Activated CD4-positive, alpha-beta T cell treated with anti-CD3 and anti-CD28 coated beads for 48 hours (primary cell): ENCODE results near the gene GRIA1.

Source experiments
- DNase-seq: peaks from one replicate; pipeline ENCODE4 v3.0.0-alpha.2; 2020

Gene GRIA1

DNA sequence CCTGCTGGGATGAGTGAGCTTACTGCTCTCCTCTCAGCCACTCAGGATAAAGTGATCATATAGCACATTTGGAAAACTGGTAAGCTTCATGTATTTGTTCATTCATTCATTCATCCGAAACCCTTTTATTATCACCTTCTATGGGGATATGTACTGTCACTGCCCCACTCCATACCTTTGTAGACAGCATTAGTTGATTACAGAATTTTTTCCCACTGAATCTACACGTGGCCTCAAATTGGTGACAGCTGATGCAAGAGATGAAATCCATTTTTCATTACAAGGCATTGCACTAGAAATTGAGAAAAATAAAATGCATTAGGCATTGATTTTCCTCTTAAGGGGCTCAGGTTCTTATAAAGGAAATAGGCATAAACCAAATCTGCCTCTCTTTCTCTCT lies 9.7 kb downstream of the GRIA1 start:
- DNase-seq = no peak

GRCh38 chr5:153504726-153505125 lies 14.3 kb downstream of the GRIA1 start:
- DNase-seq = no peak

DNA sequence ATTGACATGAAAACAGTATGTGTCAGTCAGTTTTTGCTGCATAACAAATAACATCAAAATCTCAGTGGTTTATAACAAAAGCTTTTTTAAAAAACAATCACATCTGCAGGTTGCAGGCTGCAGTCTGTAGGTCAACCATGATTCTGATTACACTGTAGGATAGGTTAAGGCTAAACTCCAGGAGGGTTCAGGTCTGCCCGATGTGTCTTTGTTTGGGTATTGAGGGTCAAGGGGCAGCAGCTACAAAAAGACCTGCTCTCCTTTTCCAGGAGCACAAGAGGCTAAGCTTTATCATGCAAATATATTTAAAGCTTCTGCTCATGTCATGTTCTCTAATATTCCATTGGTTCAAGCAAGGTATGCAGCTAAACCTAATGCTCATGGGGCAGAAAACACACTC lies 18.2 kb downstream of the GRIA1 start:
- no peak for DNase-seq

DNA sequence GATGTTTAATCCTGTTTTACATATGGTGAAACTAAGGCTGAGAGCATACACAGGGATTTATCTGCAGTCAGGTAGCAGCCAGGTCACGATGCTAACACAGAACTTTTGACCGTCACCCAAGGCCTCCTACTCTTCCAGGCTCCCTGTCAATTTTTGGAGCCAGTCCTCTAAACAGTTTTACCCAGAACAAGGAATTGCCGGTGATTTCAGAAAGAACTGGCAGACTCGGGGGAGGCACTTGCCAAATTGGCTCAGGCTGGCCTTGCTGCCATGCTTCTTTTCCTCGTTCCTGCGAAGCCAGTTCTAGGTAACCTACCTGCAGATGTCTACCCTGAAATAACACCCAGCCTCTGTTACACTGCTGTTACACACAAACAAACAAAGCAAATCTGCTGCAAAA lies 21.2 kb downstream of the GRIA1 start:
- no peak for DNase-seq

DNA sequence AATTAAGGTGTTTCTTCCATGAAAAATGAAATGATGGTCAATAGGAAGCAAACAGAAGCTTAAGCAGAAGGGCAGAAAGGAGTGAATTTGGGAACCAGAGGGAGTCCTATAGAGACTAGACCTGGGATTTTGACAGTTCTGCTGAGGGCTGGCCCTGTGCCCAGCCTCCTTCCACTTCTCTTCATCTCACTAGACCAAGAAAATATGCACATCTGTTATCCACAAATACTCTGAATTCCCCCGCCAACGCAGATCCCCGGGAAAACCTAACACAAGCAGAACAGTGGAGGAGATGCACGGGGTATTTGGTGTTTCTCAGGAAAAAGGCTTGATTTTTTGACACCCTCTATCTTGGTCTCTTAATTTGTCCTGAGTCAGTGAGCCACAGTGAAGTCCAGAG lies 22.7 kb downstream of the GRIA1 start:
- no peak for DNase-seq

DNA sequence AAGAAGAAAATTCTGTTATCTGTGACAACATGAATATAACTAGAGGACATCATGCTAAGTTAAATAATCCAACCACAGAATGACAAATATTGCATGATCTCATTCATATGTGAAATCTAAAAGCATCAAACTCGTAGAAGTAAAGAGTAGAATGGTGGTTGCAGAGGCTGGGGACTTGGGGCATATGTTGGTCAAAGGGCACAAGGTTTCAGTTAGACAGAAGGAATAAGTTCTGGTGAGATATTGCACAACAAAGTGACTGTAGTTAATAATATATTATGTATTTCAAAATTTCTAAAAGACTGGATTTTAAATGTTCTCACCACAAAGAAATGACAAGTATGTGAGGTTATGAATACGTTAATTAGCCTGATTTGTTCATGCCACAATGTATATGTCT lies 24.8 kb downstream of the GRIA1 start:
- DNase-seq = no peak

GRCh38 chr5:153516504-153517240 lies 26.2 kb downstream of the GRIA1 start:
- DNase-seq = no peak

DNA sequence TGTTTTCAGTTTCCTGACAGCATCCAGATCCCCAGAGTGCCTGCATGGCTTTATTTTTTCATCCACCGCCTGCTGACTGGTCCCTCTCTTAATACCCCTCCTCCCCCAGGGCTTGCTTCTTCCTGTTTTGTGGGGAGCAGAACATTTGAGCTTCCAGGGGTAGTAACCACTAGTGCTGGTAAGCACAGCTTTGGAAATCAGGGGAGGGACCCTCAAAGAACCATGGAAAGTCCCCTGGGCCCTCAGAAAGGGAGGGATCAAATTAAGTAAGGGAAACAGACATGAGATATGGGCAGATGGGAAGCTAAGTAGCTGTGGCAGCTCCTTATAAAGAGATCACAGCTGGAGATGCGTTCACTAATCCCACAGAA lies 26.8 kb downstream of the GRIA1 start:
- DNase-seq = no peak

DNA sequence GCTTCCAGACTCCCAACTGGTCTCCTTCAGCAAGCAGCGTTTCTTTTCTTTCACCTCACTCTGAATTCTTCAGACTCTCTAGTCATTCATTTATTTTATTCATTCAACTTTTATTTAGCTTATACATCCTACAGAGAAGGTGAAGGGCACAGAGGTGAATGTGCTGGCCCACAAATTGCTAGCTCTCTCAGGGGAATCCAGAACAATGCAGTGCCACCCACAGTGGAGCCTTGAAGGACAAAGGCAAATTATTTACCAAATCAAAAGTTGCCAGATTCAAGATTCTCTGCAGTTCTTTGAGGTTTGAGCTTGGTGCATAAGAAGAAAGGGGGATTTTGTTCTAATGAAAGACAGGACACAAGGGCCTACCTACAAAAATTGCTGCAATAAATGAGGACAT lies 29.7 kb downstream of the GRIA1 start:
- DNase-seq = no peak

DNA sequence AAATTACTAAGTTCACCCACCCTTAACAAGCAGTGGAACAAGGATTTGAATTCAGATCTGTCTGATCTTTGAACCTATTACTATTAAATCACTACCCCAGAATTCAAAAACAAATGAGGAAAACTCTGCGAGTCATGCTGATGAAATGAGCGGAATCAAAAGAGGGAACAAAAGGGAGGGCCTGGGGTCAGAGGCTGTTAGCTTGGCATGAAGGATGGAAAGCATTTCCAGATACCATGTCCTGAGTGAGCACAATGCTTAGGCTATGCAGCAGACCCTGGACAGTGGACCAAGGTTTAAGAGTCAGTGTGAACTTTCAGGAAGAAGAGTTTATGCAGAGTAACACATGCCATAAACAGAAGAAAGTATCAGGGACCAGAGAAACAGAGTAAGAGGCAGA lies 30.5 kb downstream of the GRIA1 start:
- no peak for DNase-seq

DNA sequence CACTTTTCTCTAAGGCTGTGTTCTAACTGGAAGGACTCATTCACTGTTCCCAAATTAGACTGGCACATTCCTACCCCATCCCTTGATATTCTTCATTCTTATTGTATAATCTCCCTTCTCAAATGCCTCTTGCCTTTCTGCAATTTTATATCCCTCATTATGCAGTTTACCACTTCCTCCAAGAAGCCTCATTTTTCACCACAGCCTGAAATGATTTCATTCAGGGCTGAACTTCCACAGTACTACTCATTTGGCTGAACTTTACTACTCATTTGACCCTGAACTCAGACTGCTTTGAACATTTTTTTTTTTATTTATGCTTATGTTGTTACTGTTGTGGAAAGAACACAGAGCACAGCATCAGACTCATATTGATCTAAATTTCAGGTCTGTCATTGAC lies 32.7 kb downstream of the GRIA1 start:
- DNase-seq = no peak

DNA sequence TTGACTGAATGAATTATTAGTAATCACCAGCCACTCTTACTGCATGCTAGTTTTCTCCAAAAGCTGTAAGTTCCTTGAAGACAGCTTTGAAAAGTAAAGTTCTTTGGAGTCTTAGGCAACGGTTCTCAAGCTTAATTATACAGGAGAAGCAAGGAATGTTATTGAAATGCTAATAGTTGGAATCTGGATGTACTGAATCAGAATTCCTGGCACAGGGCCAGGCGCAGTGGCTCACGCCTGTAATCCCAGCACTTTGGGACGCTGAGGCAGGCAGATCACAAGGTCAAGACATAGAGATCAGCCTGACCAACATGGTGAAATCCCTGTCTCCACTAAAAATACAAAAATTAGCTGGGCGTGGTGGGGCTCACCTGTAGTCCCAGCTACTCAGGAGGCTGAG lies 33.4 kb downstream of the GRIA1 start:
- no peak for DNase-seq

DNA sequence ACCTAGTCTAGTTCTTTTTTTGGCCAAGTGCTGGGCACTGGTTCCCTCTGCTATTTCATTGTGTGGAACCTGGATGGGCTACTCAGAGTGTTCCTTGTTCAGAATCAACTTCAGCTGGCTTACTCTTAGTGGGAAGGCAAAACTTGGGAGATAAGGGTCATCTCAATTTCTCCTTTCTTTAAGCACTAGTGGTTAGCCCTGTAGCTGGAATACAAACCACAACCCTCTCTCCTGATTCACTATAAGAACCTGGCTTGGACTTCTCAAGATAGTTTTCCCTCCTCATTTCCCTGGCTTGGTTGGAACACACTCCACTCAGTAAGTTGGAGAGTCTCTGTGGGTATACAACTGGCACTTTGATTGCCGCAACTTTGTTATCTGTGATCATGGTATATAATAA lies 35.1 kb downstream of the GRIA1 start:
- no peak for DNase-seq

DNA sequence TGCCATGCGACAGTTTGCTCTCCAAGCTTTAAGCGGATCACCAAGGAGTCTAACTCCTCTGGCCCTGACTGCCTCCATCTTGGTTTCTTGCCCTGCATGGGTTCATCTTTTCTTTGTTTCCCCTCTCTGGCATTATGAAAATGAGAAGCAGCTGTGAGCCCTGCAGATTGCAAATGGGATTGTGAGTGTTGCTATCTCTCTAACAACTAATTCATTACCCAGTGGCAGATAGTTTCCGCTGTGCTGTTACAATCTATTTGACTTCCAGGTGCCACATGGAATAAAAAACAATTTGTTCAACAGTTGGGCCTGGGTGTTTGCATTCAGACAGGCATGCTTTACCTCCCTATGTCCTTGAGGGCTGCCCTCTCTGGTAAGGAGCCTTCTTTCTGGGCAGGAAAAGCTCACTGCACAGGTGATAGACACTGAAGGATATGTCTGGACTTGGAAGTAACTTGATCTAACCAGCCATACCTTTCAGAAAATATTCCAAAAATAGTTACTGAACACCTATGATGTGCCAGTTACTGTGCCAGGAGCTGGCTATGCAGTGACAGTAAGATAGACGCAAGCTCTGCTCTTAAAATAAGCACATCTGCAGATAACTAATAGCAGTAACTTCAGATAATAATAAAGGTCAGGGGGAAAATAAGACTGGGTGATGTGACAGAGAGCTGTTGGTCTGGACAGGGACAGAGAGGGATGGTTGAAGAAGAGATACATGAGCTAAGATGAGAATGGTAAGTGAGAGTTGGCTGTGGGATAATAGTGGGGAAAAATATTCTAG lies 40.1 kb downstream of the GRIA1 start:
- no peak for DNase-seq

DNA sequence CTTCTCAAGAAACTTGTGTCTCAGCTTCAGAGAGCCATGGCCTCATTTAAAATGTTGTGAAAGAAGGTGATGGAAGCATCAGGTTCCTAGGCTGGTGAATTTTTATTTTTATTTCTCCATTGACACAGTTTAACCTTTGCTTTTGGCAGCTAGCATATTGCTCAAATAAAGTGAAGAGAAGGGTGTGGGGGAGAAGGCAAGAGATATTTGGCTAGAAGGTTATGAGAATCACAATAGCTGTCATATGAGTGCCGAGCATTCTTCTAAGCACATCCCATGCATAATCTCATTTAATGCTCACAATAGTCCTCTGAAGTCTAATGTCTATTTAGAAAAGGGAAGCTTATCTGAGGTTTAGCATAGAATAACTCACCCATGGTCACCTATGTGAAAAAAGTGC lies 43.1 kb downstream of the GRIA1 start:
- no peak for DNase-seq

GRCh38 chr5:153534102-153534501 lies 43.6 kb downstream of the GRIA1 start:
- DNase-seq = no peak

DNA sequence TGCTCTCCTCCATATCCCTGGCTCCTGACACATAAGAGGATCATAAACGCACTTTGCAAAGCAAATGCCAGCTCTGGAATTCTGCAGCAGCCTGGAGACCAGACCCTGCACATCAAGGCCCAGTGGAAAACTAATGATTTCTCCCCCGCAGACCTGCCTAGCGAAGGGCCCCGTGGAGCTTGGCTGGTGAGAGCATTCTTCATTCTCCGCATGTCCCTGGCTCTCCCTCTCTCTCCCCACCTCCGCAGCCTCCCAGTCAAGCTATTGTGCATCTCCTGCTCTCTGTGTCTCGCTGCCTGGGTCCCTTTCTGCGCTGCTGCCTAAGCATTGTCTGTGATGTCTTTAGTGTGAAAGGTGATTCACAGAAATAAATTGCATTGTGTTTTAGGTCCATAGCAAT lies 46.7 kb downstream of the GRIA1 start:
- DNase-seq = no peak

GRCh38 chr5:153539983-153540382 lies 49.5 kb downstream of the GRIA1 start:
- no peak for DNase-seq

- no peak for DNase-seq
Observed at GRCh38 chr5:153542536-153542935, 52.1 kb downstream of the GRIA1 start.

DNA sequence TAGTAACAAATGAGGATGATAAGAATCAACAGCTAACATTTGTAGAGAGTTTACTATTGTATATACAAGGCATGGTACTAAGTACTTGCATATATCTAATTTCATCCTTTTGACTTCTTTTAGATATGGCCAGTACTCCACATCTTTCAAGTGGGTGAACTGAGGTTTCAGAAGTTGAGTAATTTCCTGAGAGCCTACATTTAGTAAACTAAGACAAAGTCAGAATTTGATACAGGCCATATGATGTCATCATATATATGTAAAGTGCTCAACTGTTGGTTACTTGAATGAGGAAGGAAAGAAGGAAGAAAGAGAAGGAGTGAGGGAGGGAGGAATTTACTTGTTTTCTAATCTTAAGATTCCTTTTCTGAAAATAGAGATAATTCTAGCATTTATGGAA lies 52.8 kb downstream of the GRIA1 start:
- no peak for DNase-seq

- no peak for DNase-seq
Observed at GRCh38 chr5:153543959-153544470, 53.5 kb downstream of the GRIA1 start.

DNA sequence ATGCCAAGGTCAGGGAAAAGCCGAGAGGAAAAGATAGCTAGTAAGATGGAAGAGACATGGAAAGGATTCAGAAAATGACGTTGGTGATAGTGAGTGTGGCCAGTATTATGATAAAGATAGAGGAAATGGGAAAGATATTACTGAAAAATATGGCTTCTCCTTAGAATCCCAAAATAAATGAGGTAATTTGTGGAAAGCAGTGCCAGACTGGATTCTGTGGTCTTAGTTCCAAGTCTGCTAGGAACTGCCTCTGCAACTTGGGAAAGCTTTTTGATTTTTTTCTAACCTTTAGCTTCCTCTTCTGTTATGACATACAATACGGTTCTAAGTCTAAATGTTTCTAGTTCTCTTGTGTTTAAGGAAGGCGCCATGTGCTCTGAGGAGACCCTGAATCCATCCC lies 54.2 kb downstream of the GRIA1 start:
- no peak for DNase-seq

DNA sequence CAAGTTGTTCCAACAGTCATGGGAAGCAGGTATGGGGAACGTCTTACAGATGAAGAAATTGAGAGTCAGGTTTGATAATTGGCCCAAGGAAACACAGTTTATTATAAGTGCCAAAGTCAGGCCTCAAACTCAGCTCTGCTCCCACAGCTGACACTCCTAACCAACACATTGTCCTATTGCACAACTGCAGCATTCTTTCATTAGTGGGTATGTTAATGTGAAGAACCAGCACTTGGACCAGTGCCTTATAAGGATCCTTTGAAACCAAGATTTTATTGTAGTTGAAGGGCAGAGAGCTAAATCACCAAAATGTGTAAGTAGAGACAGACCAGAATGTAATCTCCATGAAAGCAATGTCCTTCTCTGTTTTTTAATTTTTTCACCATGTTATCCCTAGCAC lies 56.1 kb downstream of the GRIA1 start:
- no peak for DNase-seq

GRCh38 chr5:153551537-153552079 lies 61.1 kb downstream of the GRIA1 start:
- no peak for DNase-seq
